Measurements from ENCODE around the gene KCND3.

Gene KCND3

GRCh38 chr1:111948209-111949171 lies 41.0 kb downstream of the KCND3 start:
- no peak overlapping the region for H3K27ac ChIP-seq (ENCODE audit: low read depth, low read length)
- no peak overlapping the region for H3K9ac ChIP-seq (ENCODE audit: low read depth in 1 of 2, low read length in 2 of 2)
- H3K9me3 ChIP-seq (ENCODE audit: control insufficient read depth in 1 of 2, low read length in 2 of 2) = no peaks in the 10 kb centered on the region
- peak overlapping the region in 1 of 2 donors; percentile 44 for H3K4me3 ChIP-seq (ENCODE audit: low read depth in 1 of 2, low read length in 2 of 2)
- H3K36me3 ChIP-seq (ENCODE audit: control insufficient read depth in 1 of 2, insufficient read depth in 2 of 2, low read length in 2 of 2) = no peaks in the 10 kb centered on the region
- peaks cover 0 to 9% of the 10 kb centered on the region in 2 donors for H3K27me3 ChIP-seq (ENCODE audit: control insufficient read depth in 1 of 2, insufficient read depth in 2 of 2, low read length in 2 of 2)
- peaks cover 7 to 9% of the 10 kb centered on the region in 2 donors for H3K4me1 ChIP-seq (ENCODE audit: control insufficient read depth in 1 of 2, insufficient read depth in 2 of 2, low read length in 2 of 2)

- no peak overlapping the region for H3K9ac ChIP-seq (ENCODE audit: low read depth in 1 of 2, low read length in 2 of 2)
These were observed 45.4 kb downstream of the KCND3 start for GRCh38 chr1:111943846-111944749.

GRCh38 chr1:111943066-111943465 lies 46.4 kb downstream of the KCND3 start:
- Histone ChIP-seq H3K36me3 (ENCODE audit: control insufficient read depth in 1 of 2, insufficient read depth in 2 of 2, low read length in 2 of 2) (no peaks in the 10 kb centered on the region), H3K27ac (ENCODE audit: low read depth, low read length) (no peak overlapping the region), H3K9me3 (ENCODE audit: control insufficient read depth in 1 of 2, low read length in 2 of 2) (no peaks in the 10 kb centered on the region), H3K4me1 (ENCODE audit: control insufficient read depth in 1 of 2, insufficient read depth in 2 of 2, low read length in 2 of 2) (peaks cover 3% of the 10 kb centered on the region in 2 donors), H3K27me3 (ENCODE audit: control insufficient read depth in 1 of 2, insufficient read depth in 2 of 2, low read length in 2 of 2) (no peaks in the 10 kb centered on the region), H3K4me3 (ENCODE audit: low read depth in 1 of 2, low read length in 2 of 2) (no peak overlapping the region), H3K9ac (ENCODE audit: low read depth in 1 of 2, low read length in 2 of 2) (no peak overlapping the region)

More at GRCh38 chr1:111943846-111944749, 45.4 kb downstream of the KCND3 start:
- Histone ChIP-seq H3K36me3 (ENCODE audit: control insufficient read depth in 1 of 2, insufficient read depth in 2 of 2, low read length in 2 of 2) (no peaks in the 10 kb centered on the region), H3K4me3 (ENCODE audit: low read depth in 1 of 2, low read length in 2 of 2) (no peak overlapping the region), H3K27me3 (ENCODE audit: control insufficient read depth in 1 of 2, insufficient read depth in 2 of 2, low read length in 2 of 2) (no peaks in the 10 kb centered on the region), H3K9me3 (ENCODE audit: control insufficient read depth in 1 of 2, low read length in 2 of 2) (no peaks in the 10 kb centered on the region), H3K4me1 (ENCODE audit: control insufficient read depth in 1 of 2, insufficient read depth in 2 of 2, low read length in 2 of 2) (peaks cover 7 to 9% of the 10 kb centered on the region in 2 donors), H3K27ac (ENCODE audit: low read depth, low read length) (no peak overlapping the region)

- H3K36me3 ChIP-seq (ENCODE audit: control insufficient read depth in 1 of 2, insufficient read depth in 2 of 2, low read length in 2 of 2) = no peaks in the 10 kb centered on the region
- H3K9ac ChIP-seq (ENCODE audit: low read depth in 1 of 2, low read length in 2 of 2) = no peak overlapping the region
- no peaks in the 10 kb centered on the region for H3K9me3 ChIP-seq (ENCODE audit: control insufficient read depth in 1 of 2, low read length in 2 of 2)
- no peak overlapping the region for H3K27ac ChIP-seq (ENCODE audit: low read depth, low read length)
- no peak overlapping the region for H3K4me3 ChIP-seq (ENCODE audit: low read depth in 1 of 2, low read length in 2 of 2)
- H3K27me3 ChIP-seq (ENCODE audit: control insufficient read depth in 1 of 2, insufficient read depth in 2 of 2, low read length in 2 of 2) = no peaks in the 10 kb centered on the region
- no peaks in the 10 kb centered on the region for H3K4me1 ChIP-seq (ENCODE audit: control insufficient read depth in 1 of 2, insufficient read depth in 2 of 2, low read length in 2 of 2)
These were observed 50.9 kb downstream of the KCND3 start for GRCh38 chr1:111938536-111938935.

- no peak overlapping the region for H3K4me3 ChIP-seq (ENCODE audit: low read depth in 1 of 2, low read length in 2 of 2)
- H3K27ac ChIP-seq (ENCODE audit: low read depth, low read length) = no peak overlapping the region
- H3K9me3 ChIP-seq (ENCODE audit: control insufficient read depth in 1 of 2, low read length in 2 of 2) = no peaks in the 10 kb centered on the region
- H3K9ac ChIP-seq (ENCODE audit: low read depth in 1 of 2, low read length in 2 of 2) = no peak overlapping the region
- no peaks in the 10 kb centered on the region for H3K4me1 ChIP-seq (ENCODE audit: control insufficient read depth in 1 of 2, insufficient read depth in 2 of 2, low read length in 2 of 2)
- no peaks in the 10 kb centered on the region for H3K36me3 ChIP-seq (ENCODE audit: control insufficient read depth in 1 of 2, insufficient read depth in 2 of 2, low read length in 2 of 2)
- H3K27me3 ChIP-seq (ENCODE audit: control insufficient read depth in 1 of 2, insufficient read depth in 2 of 2, low read length in 2 of 2) = no peaks in the 10 kb centered on the region
These were observed 51.3 kb downstream of the KCND3 start for GRCh38 chr1:111938123-111938522.

GRCh38 chr1:111937147-111937725 lies 52.2 kb downstream of the KCND3 start:
- Histone ChIP-seq H3K36me3 (ENCODE audit: control insufficient read depth in 1 of 2, insufficient read depth in 2 of 2, low read length in 2 of 2) (no peaks in the 10 kb centered on the region), H3K27me3 (ENCODE audit: control insufficient read depth in 1 of 2, insufficient read depth in 2 of 2, low read length in 2 of 2) (no peaks in the 10 kb centered on the region), H3K4me3 (ENCODE audit: low read depth in 1 of 2, low read length in 2 of 2) (no peak overlapping the region), H3K4me1 (ENCODE audit: control insufficient read depth in 1 of 2, insufficient read depth in 2 of 2, low read length in 2 of 2) (no peaks in the 10 kb centered on the region), H3K9me3 (ENCODE audit: control insufficient read depth in 1 of 2, low read length in 2 of 2) (no peaks in the 10 kb centered on the region), H3K27ac (ENCODE audit: low read depth, low read length) (no peak overlapping the region), H3K9ac (ENCODE audit: low read depth in 1 of 2, low read length in 2 of 2) (no peak overlapping the region)

- Histone ChIP-seq H3K4me3 (ENCODE audit: low read depth in 1 of 2, low read length in 2 of 2) (no peak overlapping the region), H3K36me3 (ENCODE audit: control insufficient read depth in 1 of 2, insufficient read depth in 2 of 2, low read length in 2 of 2) (no peaks in the 10 kb centered on the region), H3K4me1 (ENCODE audit: control insufficient read depth in 1 of 2, insufficient read depth in 2 of 2, low read length in 2 of 2) (no peaks in the 10 kb centered on the region), H3K27me3 (ENCODE audit: control insufficient read depth in 1 of 2, insufficient read depth in 2 of 2, low read length in 2 of 2) (no peaks in the 10 kb centered on the region), H3K9me3 (ENCODE audit: control insufficient read depth in 1 of 2, low read length in 2 of 2) (no peaks in the 10 kb centered on the region), H3K9ac (ENCODE audit: low read depth in 1 of 2, low read length in 2 of 2) (no peak overlapping the region), H3K27ac (ENCODE audit: low read depth, low read length) (no peak overlapping the region)
These were observed 55.2 kb downstream of the KCND3 start for GRCh38 chr1:111934106-111934852.

- H3K4me1 ChIP-seq (ENCODE audit: control insufficient read depth in 1 of 2, insufficient read depth in 2 of 2, low read length in 2 of 2) = no peaks in the 10 kb centered on the region
- H3K27ac ChIP-seq (ENCODE audit: low read depth, low read length) = no peak overlapping the region
- H3K4me3 ChIP-seq (ENCODE audit: low read depth in 1 of 2, low read length in 2 of 2) = no peak overlapping the region
- no peaks in the 10 kb centered on the region for H3K27me3 ChIP-seq (ENCODE audit: control insufficient read depth in 1 of 2, insufficient read depth in 2 of 2, low read length in 2 of 2)
- no peaks in the 10 kb centered on the region for H3K36me3 ChIP-seq (ENCODE audit: control insufficient read depth in 1 of 2, insufficient read depth in 2 of 2, low read length in 2 of 2)
- H3K9ac ChIP-seq (ENCODE audit: low read depth in 1 of 2, low read length in 2 of 2) = no peak overlapping the region
- H3K9me3 ChIP-seq (ENCODE audit: control insufficient read depth in 1 of 2, low read length in 2 of 2) = no peaks in the 10 kb centered on the region
These were observed 59.1 kb downstream of the KCND3 start for GRCh38 chr1:111930356-111930755.

GRCh38 chr1:111928531-111928930 lies 60.9 kb downstream of the KCND3 start:
- H3K9ac ChIP-seq (ENCODE audit: low read depth in 1 of 2, low read length in 2 of 2) = no peak overlapping the region
- no peaks in the 10 kb centered on the region for H3K36me3 ChIP-seq (ENCODE audit: control insufficient read depth in 1 of 2, insufficient read depth in 2 of 2, low read length in 2 of 2)
- no peak overlapping the region for H3K27ac ChIP-seq (ENCODE audit: low read depth, low read length)
- H3K27me3 ChIP-seq (ENCODE audit: control insufficient read depth in 1 of 2, insufficient read depth in 2 of 2, low read length in 2 of 2) = no peaks in the 10 kb centered on the region
- H3K4me3 ChIP-seq (ENCODE audit: low read depth in 1 of 2, low read length in 2 of 2) = no peak overlapping the region
- no peaks in the 10 kb centered on the region for H3K9me3 ChIP-seq (ENCODE audit: control insufficient read depth in 1 of 2, low read length in 2 of 2)
- H3K4me1 ChIP-seq (ENCODE audit: control insufficient read depth in 1 of 2, insufficient read depth in 2 of 2, low read length in 2 of 2) = no peaks in the 10 kb centered on the region

Data from duodenal mucosa (tissue), 2 donors.